Right lobe of liver (tissue), 6 donors: ENCODE data around the gene WDR88. TPM values are rescaled to one million over a fixed set of nuclear protein-coding genes. Genes with fewer than 3 reads are reported as not detected.
"Not testable (repeated sequence)": the region's sequence is repeated elsewhere in the genome, so short reads cannot be mapped to it uniquely, and the experiment has no call there.

Source experiments
- ATAC-seq, 4 donors: fragments of 200-7000 bp; cut with Tn5 transposase; one replicate each; pipeline ENCODE4 v1.9.1; 2020; ENCODE audit warnings: mild to moderate bottlenecking in 4 of 4, moderate library complexity in 4 of 4
- DNase-seq, 3 donors: peaks; one replicate each; pipeline ENCODE4 v3.0.0-alpha.2; 2020
- H3K27ac ChIP-seq, 3 donors: fragments of 200-600 bp; one replicate each; pipeline ENCODE4 v1.8.0; 2022
- H3K27me3 ChIP-seq, 2 donors: fragments of 200-600 bp; one replicate each; pipeline ENCODE4 v1.8.0; 2022
- H3K36me3 ChIP-seq, 4 donors: fragments of 200-600 bp; sonication (generic) in 1 of 4; one replicate each; pipeline versions ENCODE4 v1.5.1 to v1.8.0; 2017 to 2022; ENCODE audit warnings: control low read depth in 1 of 4
- H3K4me1 ChIP-seq, 4 donors: fragments of 200-600 bp; sonication (generic) in 1 of 4; one replicate each; pipeline versions ENCODE4 v1.5.1 to v1.8.0; 2017 to 2022; ENCODE audit warnings: control low read depth in 1 of 4
- H3K4me3 ChIP-seq, 3 donors: fragments of 200-600 bp; one replicate each; pipeline ENCODE4 v1.8.0; 2022
- H3K9me3 ChIP-seq, 4 donors: fragments of 200-600 bp; sonication (generic) in 1 of 4; one replicate each; pipeline versions ENCODE4 v1.5.1 to v1.8.0; 2017 to 2022; ENCODE audit warnings: control low read depth in 1 of 4
- CTCF ChIP-seq, 4 donors: fragments of 200-600 bp in 3 of 4; fragments of 450-650 bp in 1 of 4; IDR thresholded peaks; one replicate each; pipeline versions ENCODE4 v1.5.1 to v1.8.0; 2016 to 2022; ENCODE audit warnings: antibody characterized with exemption in 4 of 4, mild to moderate bottlenecking in 2 of 4
- POLR2A ChIP-seq: fragments of 450-650 bp; IDR thresholded peaks from one replicate; pipeline ENCODE4 v1.6.1; 2017; ENCODE audit warnings: antibody characterized with exemption, mild to moderate bottlenecking
- WGBS: methylation state at CpG from one replicate; pipeline ENCODE4 v1.1.6; 2018; ENCODE audit warnings: low coverage, low lambda C conversion rate; ENCODE audit not compliant: insufficient coverage; ENCODE audit errors: missing lambda C conversion rate; 5-methylcytosine and 5-hydroxymethylcytosine counted together
- intact Hi-C, 2 donors: fragments of 100-400 bp; cut with DNase I; formaldehyde crosslinking; loops; one replicate each; pipeline versions ENCODE4 v1.11.2 to v1.14.1; 2022
- total RNA-seq, 6 experiments: library from RNA; depleted of rRNA in 2 of 6; stranded (reverse); fragments of >200 nt in 2 of 6; fragmentation: NEBNext Ultra II Directional in 3 of 6; extraction: Animal tissue kit (Norgen Biotek cat#: 25700) in 3 of 6; gene quantifications; one replicate each; pipeline versions ENCODE4 v1.1.0 to v1.2.4, GENCODE V29; 2016 to 2023
- donor health status: DM: no; HTN: yes; CAD: no.
- donor health status: DM: no; HTN: no; CAD: no.
- donor health status: DM: no; HTN: no; CAD: no.
- donor health status: DM: no; HTN: yes; CAD: no.
- donor health status: DM: no; HTN: yes; CAD: no.

WDR88 gene
- total RNA-seq, 6 experiments from 2014 or later = not detected

- 97% methylated on average over 6 of the region's 38 CpGs for WGBS
- peaks cover 0 to 4% (median 0%) of the 10 kb centered on the region in 4 donors for H3K36me3 ChIP-seq
- H3K27ac ChIP-seq = no peak overlapping the region
- ATAC-seq (no peak), DNase-seq (peak in 1 of 3 donors; percentile 44)
- peaks cover 0 to 25% (median 0%) of the 10 kb centered on the region in 4 donors for H3K4me1 ChIP-seq
- no peaks in the 10 kb centered on the region for H3K9me3 ChIP-seq
- intact Hi-C loops = no loop called here
- TF ChIP-seq CTCF (IDR thresholded peaks at IDR 0.05) (no peak), POLR2A (no peak)
- no peak overlapping the region for H3K4me3 ChIP-seq
- H3K27me3 ChIP-seq = no peaks in the 10 kb centered on the region
These were observed 75.2 kb downstream of the WDR88 start for GRCh38 chr19:33207040-33207620.

DNA sequence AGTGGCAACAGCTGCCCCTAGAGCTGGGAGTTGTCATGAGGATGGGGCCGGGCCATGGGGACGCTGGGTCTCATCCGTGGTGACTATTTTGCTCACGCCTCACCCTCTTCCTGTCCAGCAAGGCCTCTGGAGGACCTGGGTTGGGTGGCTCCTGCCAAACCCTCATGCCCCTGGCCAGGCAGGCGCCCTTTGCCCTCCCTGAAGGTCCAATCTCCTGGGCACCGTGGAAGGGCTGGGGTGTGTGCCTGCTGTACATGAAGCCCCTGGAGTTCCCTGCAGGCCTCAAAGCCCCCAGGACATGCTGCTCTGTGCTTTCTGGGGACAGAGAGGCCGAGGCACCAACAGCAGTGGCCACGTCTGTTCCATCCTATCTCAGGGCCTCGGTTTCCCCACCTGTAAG is 76.0 kb downstream of the WDR88 start:
- ATAC-seq = peak; percentile 66 to 85 (median 77)
- Histone ChIP-seq H3K36me3 (peaks cover 0 to 4% (median 0%) of the 10 kb centered on the region in 4 donors), H3K4me3 (no peak overlapping the region), H3K27me3 (no peaks in the 10 kb centered on the region), H3K4me1 (peaks cover 0 to 25% (median 0%) of the 10 kb centered on the region in 4 donors), H3K9me3 (no peaks in the 10 kb centered on the region), H3K27ac (no peak overlapping the region)
- TF ChIP-seq POLR2A (no peak), CTCF (IDR thresholded peaks at IDR 0.05) (no peak)
- 40% methylated on average over 3 of the region's 9 CpGs for WGBS
- intact Hi-C loops = no loop called here
- DNase-seq = peak; percentile 44 to 84 (median 80)

DNA sequence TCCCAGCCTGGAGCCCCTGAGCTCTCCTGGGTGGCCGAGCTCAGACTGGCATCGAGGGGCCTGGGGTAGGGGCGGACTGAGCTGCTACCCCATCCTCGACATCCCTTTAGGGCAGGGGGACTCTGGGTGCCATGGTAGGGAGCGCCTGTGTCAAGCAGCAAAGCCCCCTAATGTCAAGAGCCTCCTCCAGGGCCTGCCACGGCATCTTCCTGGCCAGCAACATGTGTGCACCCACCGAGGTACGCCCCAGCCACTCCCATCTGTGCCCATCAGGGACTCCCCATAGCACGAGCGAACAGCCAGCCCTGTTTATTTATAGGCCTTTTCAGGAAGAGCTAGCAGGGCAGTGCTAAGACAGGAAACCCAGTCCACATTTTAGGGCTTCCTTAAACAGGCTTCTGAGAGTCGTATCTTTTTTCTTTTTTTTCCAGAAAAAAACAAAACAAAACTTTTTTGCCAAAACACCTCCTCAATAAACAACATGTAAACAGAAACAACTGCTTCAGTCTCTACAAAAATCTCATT is 76.5 kb downstream of the WDR88 start:
- Histone ChIP-seq H3K4me3 (no peak overlapping the region), H3K27me3 (no peaks in the 10 kb centered on the region), H3K9me3 (no peaks in the 10 kb centered on the region), H3K27ac (no peak overlapping the region), H3K4me1 (peaks cover 0 to 25% (median 0%) of the 10 kb centered on the region in 4 donors), H3K36me3 (peaks cover 0 to 4% (median 0%) of the 10 kb centered on the region in 4 donors)
- 55% methylated on average over 6 of the region's 11 CpGs for WGBS
- intact Hi-C loops = no loop called here
- ATAC-seq = no peak
- TF ChIP-seq CTCF (IDR thresholded peaks at IDR 0.05) (no peak), POLR2A (no peak)
- peak in 1 of 3 donors; percentile 46 for DNase-seq

DNA sequence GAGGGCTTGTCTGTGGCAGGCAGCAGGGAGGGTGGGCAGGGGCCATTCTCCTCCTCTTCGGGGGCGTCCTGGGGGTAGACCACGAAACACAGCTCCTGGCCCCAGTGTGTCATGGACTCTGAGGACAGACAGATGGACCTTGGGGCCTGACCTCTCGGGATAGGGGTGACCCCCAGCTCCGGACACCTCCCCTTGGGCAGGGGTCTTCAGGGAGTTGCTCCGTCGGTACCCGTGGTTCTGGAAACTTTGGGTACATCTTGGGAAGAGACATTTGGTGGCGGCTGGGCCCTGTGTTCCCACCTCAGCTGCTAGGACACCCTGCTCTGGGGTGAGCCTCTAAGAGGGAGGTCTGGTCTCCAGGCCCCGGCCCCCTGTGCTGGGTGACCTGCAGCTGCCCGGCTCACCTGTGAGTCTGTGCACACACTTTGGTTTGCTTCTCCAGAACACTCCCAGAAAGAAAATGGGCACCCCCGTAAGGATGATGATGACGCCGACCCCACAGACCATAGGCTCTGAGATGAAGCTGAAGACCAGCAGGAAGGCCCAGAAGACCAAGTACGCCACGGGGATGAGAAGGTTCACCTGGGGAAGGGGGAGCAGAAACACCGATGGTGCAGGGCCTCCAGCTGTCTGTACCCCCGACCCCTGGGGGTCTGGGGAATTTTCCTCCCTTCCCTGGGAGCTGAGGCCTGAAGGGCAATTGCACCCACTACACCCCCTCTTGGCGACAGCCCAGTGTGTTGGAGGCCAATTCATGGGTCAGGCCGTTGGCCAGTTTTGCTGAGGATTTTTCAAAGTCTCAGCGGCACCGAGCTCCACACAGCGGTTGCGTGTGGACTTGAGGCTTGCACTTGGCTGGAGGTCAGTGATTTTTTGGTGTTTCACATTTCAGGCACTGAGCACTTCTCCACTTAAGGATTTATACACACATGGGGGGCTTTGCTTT is 77.3 kb downstream of the WDR88 start:
- peak in 1 of 3 donors; percentile 71 for DNase-seq
- Histone ChIP-seq H3K27ac (no peak overlapping the region), H3K4me3 (no peak overlapping the region), H3K4me1 (peaks cover 0 to 25% (median 0%) of the 10 kb centered on the region in 4 donors), H3K36me3 (peaks cover 0 to 4% (median 0%) of the 10 kb centered on the region in 4 donors), H3K27me3 (no peaks in the 10 kb centered on the region), H3K9me3 (no peaks in the 10 kb centered on the region)
- intact Hi-C loops = no loop called here
- WGBS = 63% methylated on average over 14 of the region's 24 CpGs
- TF ChIP-seq POLR2A = no peak
- peak in 3 of 4 donors; percentile 11 to 42 (median 21) for TF ChIP-seq CTCF (IDR thresholded peaks at IDR 0.05)
- peak in 3 of 4 donors; percentile 20 to 56 (median 36) for ATAC-seq

GRCh38 chr19:33209850-33210230 is 77.9 kb downstream of the WDR88 start:
- H3K27ac ChIP-seq, H3K27me3 ChIP-seq, H3K4me3 ChIP-seq, ATAC-seq, intact Hi-C loops, DNase-seq, H3K9me3 ChIP-seq, H3K36me3 ChIP-seq: not testable (repeated sequence)
- H3K4me1 ChIP-seq = peaks cover 0 to 25% (median 0%) of the 10 kb centered on the region in 4 donors
- WGBS = 89% methylated on average over 2 of the region's 7 CpGs
